MM.1S (cell line): ENCODE data around the gene KCNK5.

Source experiments
- DNase-seq: peaks from one replicate; pipeline ENCODE4 v3.0.0-alpha.2; 2015
- H2AFZ ChIP-seq: fragments of 300-600 bp; sonication (generic); 2 replicates; pipeline ENCODE4 v1.6.0; 2016; ENCODE audit warnings: antibody characterized with exemption, low read length
- H3F3A ChIP-seq: fragments of 300-600 bp; sonication (generic); 2 replicates; pipeline ENCODE4 v1.6.1; 2016; ENCODE audit warnings: mild to moderate bottlenecking, antibody characterized with exemption, low read length, moderate library complexity, mixed read lengths; ENCODE audit not compliant: insufficient read depth
- H3K27ac ChIP-seq: fragments of 300-600 bp; sonication (generic); 2 replicates; pipeline ENCODE4 v1.5.1; 2016; ENCODE audit warnings: mild to moderate bottlenecking, low read length
- H3K27me3 ChIP-seq: fragments of 300-600 bp; sonication (generic); replicated peaks from 2 replicates; pipeline ENCODE4 v1.6.0; 2016; ENCODE audit warnings: low read length; ENCODE audit not compliant: insufficient read depth
- H3K36me3 ChIP-seq: fragments of 300-600 bp; sonication (generic); replicated peaks from 2 replicates; pipeline ENCODE4 v1.6.1; 2016; ENCODE audit warnings: mild to moderate bottlenecking, low read length, mixed read lengths; ENCODE audit not compliant: insufficient read depth
- H3K4me1 ChIP-seq: fragments of 300-600 bp; sonication (generic); 2 replicates; pipeline ENCODE4 v1.6.1; 2016; ENCODE audit warnings: low read length, mixed read lengths
- H3K4me2 ChIP-seq: fragments of 300-600 bp; sonication (generic); 2 replicates; pipeline ENCODE4 v1.6.0; 2016; ENCODE audit warnings: low read depth, low read length
- H3K4me3 ChIP-seq: fragments of 300-600 bp; sonication (generic); 2 replicates; pipeline ENCODE4 v1.5.1; 2016; ENCODE audit warnings: low read length, mixed read lengths
- H3K79me2 ChIP-seq: fragments of 300-600 bp; sonication (generic); 2 replicates; pipeline ENCODE4 v1.6.1; 2016; ENCODE audit warnings: mixed run types, low read length, mixed read lengths
- H3K9ac ChIP-seq: fragments of 300-600 bp; sonication (generic); 2 replicates; pipeline ENCODE4 v1.6.1; 2016; ENCODE audit warnings: low read length, mixed read lengths
- H3K9me2 ChIP-seq: fragments of 300-600 bp; sonication (generic); replicated peaks from 2 replicates; pipeline ENCODE4 v1.6.1; 2016; ENCODE audit warnings: mild to moderate bottlenecking, low read length, mixed read lengths; ENCODE audit not compliant: insufficient read depth
- H3K9me3 ChIP-seq: fragments of 300-600 bp; sonication (generic); replicated peaks from 2 replicates; pipeline ENCODE4 v1.6.1; 2016; ENCODE audit warnings: mild to moderate bottlenecking, low read length, mixed read lengths; ENCODE audit not compliant: insufficient read depth
- H4K20me1 ChIP-seq: fragments of 300-600 bp; sonication (generic); 2 replicates; pipeline ENCODE4 v1.6.1; 2016; ENCODE audit warnings: mild to moderate bottlenecking, low read length, moderate library complexity, mixed read lengths; ENCODE audit not compliant: insufficient read depth
- EZH2 ChIP-seq: fragments of 300-600 bp; sonication (generic); optimal IDR thresholded peaks from 2 replicates; pipeline ENCODE3; 2017; ENCODE audit warnings: low read depth, mild to moderate bottlenecking, antibody characterized with exemption, low read length, mixed read lengths
- EZH2phosphoT487 ChIP-seq: fragments of 300-600 bp; sonication (generic); IDR thresholded peaks from 2 replicates; pipeline ENCODE4 v1.6.1; 2018; ENCODE audit warnings: antibody characterized with exemption, low read length
- TF ChIP-seq, protein P1 (sequence below): fragments of 300-600 bp; sonication (generic); IDR thresholded peaks from 2 replicates; pipeline ENCODE4 v1.5.1; 2016; ENCODE audit warnings: antibody characterized with exemption, low read length, mixed read lengths

The KCNK5 gene

DNA sequence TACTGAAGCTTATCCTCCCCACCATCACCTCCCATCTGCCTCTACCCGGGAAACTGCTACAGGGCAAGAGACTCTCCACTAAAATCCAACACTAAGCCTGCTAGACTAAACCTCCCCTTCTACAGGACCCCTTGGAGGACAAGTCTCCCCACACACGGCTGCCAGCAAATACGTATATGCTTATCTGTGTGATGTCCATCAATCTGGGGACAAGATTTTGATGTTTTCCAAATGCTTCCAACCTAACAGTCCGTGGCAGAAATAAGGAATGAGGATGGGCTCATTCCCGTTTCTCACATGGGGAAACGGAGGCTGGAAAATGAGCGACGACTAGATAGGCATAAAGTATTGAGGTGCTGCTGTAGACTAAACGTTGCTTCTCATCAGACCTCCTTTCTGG is 1.8 kb downstream of the KCNK5 start:
- Histone ChIP-seq H3K9me3 (no peaks in the 10 kb centered on the region), H3K36me3 (no peaks in the 10 kb centered on the region), H4K20me1 (no peaks in the 10 kb centered on the region), H3K27ac (no peak overlapping the region), H3K9ac (no peak overlapping the region), H3K4me3 (no peak overlapping the region), H3K79me2 (no peaks in the 10 kb centered on the region), H3F3A (no peaks in the 10 kb centered on the region), H2AFZ (no peak overlapping the region), H3K4me1 (no peaks in the 10 kb centered on the region), H3K27me3 (no peaks in the 10 kb centered on the region), H3K9me2 (no peaks in the 10 kb centered on the region), H3K4me2 (no peak overlapping the region)
- TF ChIP-seq EZH2 (no peak), EZH2phosphoT487 (no peak)
- TF ChIP-seq, protein P1, sequence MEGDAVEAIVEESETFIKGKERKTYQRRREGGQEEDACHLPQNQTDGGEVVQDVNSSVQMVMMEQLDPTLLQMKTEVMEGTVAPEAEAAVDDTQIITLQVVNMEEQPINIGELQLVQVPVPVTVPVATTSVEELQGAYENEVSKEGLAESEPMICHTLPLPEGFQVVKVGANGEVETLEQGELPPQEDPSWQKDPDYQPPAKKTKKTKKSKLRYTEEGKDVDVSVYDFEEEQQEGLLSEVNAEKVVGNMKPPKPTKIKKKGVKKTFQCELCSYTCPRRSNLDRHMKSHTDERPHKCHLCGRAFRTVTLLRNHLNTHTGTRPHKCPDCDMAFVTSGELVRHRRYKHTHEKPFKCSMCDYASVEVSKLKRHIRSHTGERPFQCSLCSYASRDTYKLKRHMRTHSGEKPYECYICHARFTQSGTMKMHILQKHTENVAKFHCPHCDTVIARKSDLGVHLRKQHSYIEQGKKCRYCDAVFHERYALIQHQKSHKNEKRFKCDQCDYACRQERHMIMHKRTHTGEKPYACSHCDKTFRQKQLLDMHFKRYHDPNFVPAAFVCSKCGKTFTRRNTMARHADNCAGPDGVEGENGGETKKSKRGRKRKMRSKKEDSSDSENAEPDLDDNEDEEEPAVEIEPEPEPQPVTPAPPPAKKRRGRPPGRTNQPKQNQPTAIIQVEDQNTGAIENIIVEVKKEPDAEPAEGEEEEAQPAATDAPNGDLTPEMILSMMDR, result no peak
- DNase-seq, result no peak

GRCh38 chr6:39226639-39227329 is 2.5 kb downstream of the KCNK5 start:
- Histone ChIP-seq H3K9me2 (no peaks in the 10 kb centered on the region), H3K27ac (no peak overlapping the region), H3K27me3 (no peaks in the 10 kb centered on the region), H3K36me3 (no peaks in the 10 kb centered on the region), H3K4me3 (no peak overlapping the region), H2AFZ (no peak overlapping the region), H3K79me2 (no peaks in the 10 kb centered on the region), H3F3A (no peaks in the 10 kb centered on the region), H3K4me2 (no peak overlapping the region), H4K20me1 (no peaks in the 10 kb centered on the region), H3K9me3 (no peaks in the 10 kb centered on the region), H3K4me1 (no peaks in the 10 kb centered on the region), H3K9ac (no peak overlapping the region)
- TF ChIP-seq EZH2phosphoT487 (no peak), EZH2 (no peak)
- TF ChIP-seq, protein P1, result no peak
- DNase-seq, result no peak

DNA sequence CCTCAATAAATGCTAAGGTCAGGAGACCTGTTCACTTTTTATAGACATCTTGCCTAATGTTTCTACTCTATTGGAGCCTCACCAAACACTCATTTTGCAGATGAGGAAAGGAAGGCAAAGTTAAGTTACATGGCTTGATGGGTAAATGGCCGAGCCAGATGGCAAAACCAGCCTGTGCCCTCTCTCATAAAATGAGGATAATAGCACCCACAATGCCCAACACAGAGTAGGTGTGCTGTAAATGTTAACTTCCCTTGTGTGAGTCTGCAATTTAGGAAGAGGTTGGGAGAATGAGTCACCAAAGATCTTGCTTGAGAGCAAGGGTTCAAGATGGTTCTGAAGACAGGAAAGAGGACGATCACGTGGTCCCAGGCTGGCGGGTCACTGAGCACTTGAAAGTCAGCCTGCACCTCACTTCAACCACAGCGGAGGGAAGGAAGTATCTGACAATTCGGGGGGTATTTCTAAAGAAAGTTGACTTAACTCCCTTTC is 3.3 kb downstream of the KCNK5 start:
- no peaks in the 10 kb centered on the region for H3K79me2 ChIP-seq
- H4K20me1 ChIP-seq, result no peaks in the 10 kb centered on the region
- H3K9ac ChIP-seq, result no peak overlapping the region
- H3K4me1 ChIP-seq, result no peaks in the 10 kb centered on the region
- no peaks in the 10 kb centered on the region for H3K27me3 ChIP-seq
- H2AFZ ChIP-seq, result no peak overlapping the region
- H3K9me2 ChIP-seq, result no peaks in the 10 kb centered on the region
- H3K9me3 ChIP-seq, result no peaks in the 10 kb centered on the region
- no peak overlapping the region for H3K4me3 ChIP-seq
- no peak overlapping the region for H3K27ac ChIP-seq
- TF ChIP-seq, protein P1, result no peak
- TF ChIP-seq EZH2phosphoT487 (no peak), EZH2 (no peak)
- H3F3A ChIP-seq, result no peaks in the 10 kb centered on the region
- no peaks in the 10 kb centered on the region for H3K36me3 ChIP-seq
- DNase-seq, result no peak
- no peak overlapping the region for H3K4me2 ChIP-seq
